ENCODE data around the gene SMYD3. TPM values are rescaled to one million over a fixed set of nuclear protein-coding genes. Genes with fewer than 3 reads are reported as not detected.

SMYD3 gene
- total RNA-seq, 1 donor from 2014 or later: 23.9 TPM

- Mint-ChIP-seq H3K36me3 (ENCODE audit: low read depth) (no peaks in the 10 kb centered on the region), H3K27ac (no peak overlapping the region), H3K27me3 (no peaks in the 10 kb centered on the region), H3K9me3 (no peaks in the 10 kb centered on the region), H3K4me1 (no peaks in the 10 kb centered on the region), H3K4me3 (no peak overlapping the region)
- intact Hi-C loops (cut with micrococcal nuclease): no loop called here
- DNase-seq: no peak
Measured at GRCh38 chr1:246304484-246305259, 202.4 kb downstream of the SMYD3 start.

GRCh38 chr1:246302711-246303317, 204.3 kb downstream of the SMYD3 start:
- intact Hi-C loops (cut with micrococcal nuclease): no loop called here
- H3K27me3 Mint-ChIP-seq: no peaks in the 10 kb centered on the region
- no peak for DNase-seq
- no peaks in the 10 kb centered on the region for H3K4me1 Mint-ChIP-seq
- no peak overlapping the region for H3K27ac Mint-ChIP-seq
- no peaks in the 10 kb centered on the region for H3K9me3 Mint-ChIP-seq
- H3K36me3 Mint-ChIP-seq (ENCODE audit: low read depth): no peaks in the 10 kb centered on the region
- H3K4me3 Mint-ChIP-seq: no peak overlapping the region

- H3K36me3 Mint-ChIP-seq (ENCODE audit: low read depth): no peaks in the 10 kb centered on the region
- no peaks in the 10 kb centered on the region for H3K27me3 Mint-ChIP-seq
- intact Hi-C loops (cut with micrococcal nuclease): no loop called here
- no peak for DNase-seq
- H3K9me3 Mint-ChIP-seq: no peaks in the 10 kb centered on the region
- H3K27ac Mint-ChIP-seq: no peak overlapping the region
- no peak overlapping the region for H3K4me3 Mint-ChIP-seq
- H3K4me1 Mint-ChIP-seq: no peaks in the 10 kb centered on the region
Measured at GRCh38 chr1:246302251-246302625, 204.8 kb downstream of the SMYD3 start.

GRCh38 chr1:246301553-246302250, 205.4 kb downstream of the SMYD3 start:
- H3K36me3 Mint-ChIP-seq (ENCODE audit: low read depth): no peaks in the 10 kb centered on the region
- no peaks in the 10 kb centered on the region for H3K9me3 Mint-ChIP-seq
- H3K4me3 Mint-ChIP-seq: no peak overlapping the region
- intact Hi-C loops (cut with micrococcal nuclease): no loop called here
- no peaks in the 10 kb centered on the region for H3K27me3 Mint-ChIP-seq
- no peak for DNase-seq
- H3K27ac Mint-ChIP-seq: no peak overlapping the region
- peaks cover 2% of the 10 kb centered on the region for H3K4me1 Mint-ChIP-seq

GRCh38 chr1:246300626-246301549, 206.2 kb downstream of the SMYD3 start:
- DNase-seq: no peak
- intact Hi-C loops (cut with micrococcal nuclease): no loop called here
- Mint-ChIP-seq H3K9me3 (no peaks in the 10 kb centered on the region), H3K27ac (no peak overlapping the region), H3K27me3 (no peaks in the 10 kb centered on the region), H3K4me3 (no peak overlapping the region), H3K4me1 (peaks cover 4% of the 10 kb centered on the region), H3K36me3 (ENCODE audit: low read depth) (no peaks in the 10 kb centered on the region)

GRCh38 chr1:246297279-246298265, 209.5 kb downstream of the SMYD3 start:
- no peaks in the 10 kb centered on the region for H3K27me3 Mint-ChIP-seq
- no peaks in the 10 kb centered on the region for H3K9me3 Mint-ChIP-seq
- H3K4me3 Mint-ChIP-seq: no peak overlapping the region
- DNase-seq: no peak
- intact Hi-C loops (cut with micrococcal nuclease): no loop called here
- H3K36me3 Mint-ChIP-seq (ENCODE audit: low read depth): no peaks in the 10 kb centered on the region
- H3K4me1 Mint-ChIP-seq: peaks cover 4% of the 10 kb centered on the region
- H3K27ac Mint-ChIP-seq: no peak overlapping the region

- Mint-ChIP-seq H3K27me3 (no peaks in the 10 kb centered on the region), H3K27ac (no peak overlapping the region), H3K9me3 (no peaks in the 10 kb centered on the region), H3K4me1 (peaks cover 4% of the 10 kb centered on the region), H3K36me3 (ENCODE audit: low read depth) (no peaks in the 10 kb centered on the region), H3K4me3 (no peak overlapping the region)
- no peak for DNase-seq
- intact Hi-C loops (cut with micrococcal nuclease): no loop called here
Measured at GRCh38 chr1:246295968-246296367, 211.1 kb downstream of the SMYD3 start.

GRCh38 chr1:246295340-246295739, 211.7 kb downstream of the SMYD3 start:
- DNase-seq: no peak
- H3K27me3 Mint-ChIP-seq: no peaks in the 10 kb centered on the region
- H3K9me3 Mint-ChIP-seq: no peaks in the 10 kb centered on the region
- intact Hi-C loops (cut with micrococcal nuclease): no loop called here
- H3K36me3 Mint-ChIP-seq (ENCODE audit: low read depth): no peaks in the 10 kb centered on the region
- H3K4me3 Mint-ChIP-seq: no peak overlapping the region
- H3K27ac Mint-ChIP-seq: no peak overlapping the region
- H3K4me1 Mint-ChIP-seq: peaks cover 4% of the 10 kb centered on the region

GRCh38 chr1:246294263-246294662, 212.8 kb downstream of the SMYD3 start:
- peaks cover 4% of the 10 kb centered on the region for H3K4me1 Mint-ChIP-seq
- no peak overlapping the region for H3K4me3 Mint-ChIP-seq
- no peak overlapping the region for H3K27ac Mint-ChIP-seq
- no peaks in the 10 kb centered on the region for H3K36me3 Mint-ChIP-seq (ENCODE audit: low read depth)
- intact Hi-C loops (cut with micrococcal nuclease): no loop called here
- DNase-seq: no peak
- H3K9me3 Mint-ChIP-seq: no peaks in the 10 kb centered on the region
- H3K27me3 Mint-ChIP-seq: no peaks in the 10 kb centered on the region

GRCh38 chr1:246293366-246294121, 213.5 kb downstream of the SMYD3 start:
- Mint-ChIP-seq H3K4me3 (no peak overlapping the region), H3K36me3 (ENCODE audit: low read depth) (no peaks in the 10 kb centered on the region), H3K9me3 (no peaks in the 10 kb centered on the region), H3K4me1 (peaks cover 4% of the 10 kb centered on the region), H3K27ac (no peak overlapping the region), H3K27me3 (no peaks in the 10 kb centered on the region)
- no peak for DNase-seq
- intact Hi-C loops (cut with micrococcal nuclease): no loop called here

- H3K27ac Mint-ChIP-seq: no peak overlapping the region
- no peaks in the 10 kb centered on the region for H3K27me3 Mint-ChIP-seq
- H3K9me3 Mint-ChIP-seq: no peaks in the 10 kb centered on the region
- H3K36me3 Mint-ChIP-seq (ENCODE audit: low read depth): no peaks in the 10 kb centered on the region
- no peak overlapping the region for H3K4me3 Mint-ChIP-seq
- no peak for DNase-seq
- peaks cover 4% of the 10 kb centered on the region for H3K4me1 Mint-ChIP-seq
- intact Hi-C loops (cut with micrococcal nuclease): no loop called here
Measured at GRCh38 chr1:246292571-246292970, 214.5 kb downstream of the SMYD3 start.

GRCh38 chr1:246291127-246291526, 216.0 kb downstream of the SMYD3 start:
- intact Hi-C loops (cut with micrococcal nuclease): no loop called here
- Mint-ChIP-seq H3K27me3 (no peaks in the 10 kb centered on the region), H3K9me3 (no peaks in the 10 kb centered on the region), H3K36me3 (ENCODE audit: low read depth) (no peaks in the 10 kb centered on the region), H3K4me3 (no peak overlapping the region), H3K4me1 (peaks cover 2% of the 10 kb centered on the region), H3K27ac (no peak overlapping the region)
- no peak for DNase-seq

Data from activated CD4-positive, alpha-beta T cell treated with anti-CD3 and anti-CD28 coated beads, Interleukin-2, amount 10 ng/mL, durations not matched to agents 24 days and 14 days (primary cell).